Esophagus muscularis mucosa (tissue), 4 donors: ENCODE data around the gene TLR8. TPM values are rescaled to one million over a fixed set of nuclear protein-coding genes. Genes with fewer than 3 reads are reported as not detected.

ENCODE experiments used
- DNase-seq: peaks from one replicate; pipeline ENCODE4 v3.0.0-alpha.2; 2017; ENCODE audit errors: extremely low spot score
- H3K27ac ChIP-seq, 4 donors: fragments of 200-600 bp; sonication (generic); replicated peaks in 1 of 4; 1 replicate in 3 of 4; 2 replicates in 1 of 4; pipeline ENCODE4 v1.5.1; 2016 to 2019; ENCODE audit warnings: mild to moderate bottlenecking in 1 of 4
- H3K27me3 ChIP-seq, 4 donors: fragments of 200-600 bp; sonication (generic); one replicate each; pipeline versions ENCODE4 v1.5.1 to v1.6.0; 2016 to 2019
- H3K36me3 ChIP-seq, 4 donors: fragments of 200-600 bp; sonication (generic); one replicate each; pipeline ENCODE4 v1.5.1; 2016 to 2019
- H3K4me1 ChIP-seq, 4 donors: fragments of 200-600 bp; sonication (generic); one replicate each; pipeline ENCODE4 v1.5.1; 2016 to 2019
- H3K4me3 ChIP-seq, 4 donors: fragments of 200-600 bp; sonication (generic); 1 replicate in 2 of 4; 2 replicates in 2 of 4; pipeline ENCODE4 v1.5.1; 2016 to 2019; ENCODE audit warnings: mild to moderate bottlenecking in 4 of 4, moderate library complexity in 1 of 4
- H3K9me3 ChIP-seq, 4 donors: fragments of 200-600 bp; sonication (generic); 1 replicate in 3 of 4; 2 replicates in 1 of 4; pipeline ENCODE4 v1.5.1; 2016 to 2019
- EP300 ChIP-seq: sonication (generic); formaldehyde crosslinking; IDR thresholded peaks from one replicate; pipeline ENCODE4 v1.6.1; 2017; ENCODE audit warnings: antibody characterized with exemption
- POLR2A ChIP-seq: fragments of 450-650 bp; IDR thresholded peaks from one replicate; pipeline ENCODE4 v1.6.1; 2017; ENCODE audit warnings: antibody characterized with exemption, moderate library complexity, mild to moderate bottlenecking, low read depth
- POLR2AphosphoS5 ChIP-seq, 2 donors: sonication (generic); formaldehyde crosslinking; IDR thresholded peaks; one replicate each; pipeline ENCODE4 v1.6.1; 2017; ENCODE audit warnings: antibody characterized with exemption in 2 of 2
- WGBS: methylation state at CpG from one replicate; pipeline ENCODE4 v1.1.5; 2018; 5-methylcytosine and 5-hydroxymethylcytosine counted together
- intact Hi-C: fragments of 100-400 bp; cut with DNase I; formaldehyde crosslinking; loops from one replicate; pipeline ENCODE4 v1.15.1; 2023
- total RNA-seq, 4 donors: library from RNA; depleted of rRNA; stranded (reverse); fragments of >200 nt; gene quantifications; one replicate each; pipeline versions ENCODE4 v1.1.0 to v1.2.1, GENCODE V29; 2016
- TF ChIP-seq, protein P1 (sequence below), 3 experiments: fragments of 200-600 bp in 2 of 3; fragments of 450-650 bp in 1 of 3; sonication (generic) in 2 of 3; IDR thresholded peaks; one replicate each; pipeline ENCODE4 v1.5.1; 2017 to 2019; ENCODE audit warnings: antibody characterized with exemption in 3 of 3, mild to moderate bottlenecking in 2 of 3, moderate library complexity in 1 of 3

TLR8 gene
- total RNA-seq, 4 donors from 2014 or later = 0.34 to 4.3 (median 1.8) TPM

DNA sequence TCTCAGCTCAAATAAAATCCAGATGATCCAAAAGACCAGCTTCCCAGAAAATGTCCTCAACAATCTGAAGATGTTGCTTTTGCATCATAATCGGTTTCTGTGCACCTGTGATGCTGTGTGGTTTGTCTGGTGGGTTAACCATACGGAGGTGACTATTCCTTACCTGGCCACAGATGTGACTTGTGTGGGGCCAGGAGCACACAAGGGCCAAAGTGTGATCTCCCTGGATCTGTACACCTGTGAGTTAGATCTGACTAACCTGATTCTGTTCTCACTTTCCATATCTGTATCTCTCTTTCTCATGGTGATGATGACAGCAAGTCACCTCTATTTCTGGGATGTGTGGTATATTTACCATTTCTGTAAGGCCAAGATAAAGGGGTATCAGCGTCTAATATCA lies 18.7 kb upstream of the TLR8 start:
- Histone ChIP-seq H3K27ac (no peak overlapping the region), H3K4me3 (no peak overlapping the region), H3K36me3 (no peaks in the 10 kb centered on the region), H3K9me3 (no peaks in the 10 kb centered on the region), H3K27me3 (no peaks in the 10 kb centered on the region), H3K4me1 (no peaks in the 10 kb centered on the region)
- DNase-seq = no peak
- intact Hi-C loops = no loop called here
- WGBS = 66% methylated on average over 3 of the region's 3 CpGs
- TF ChIP-seq POLR2AphosphoS5 (IDR thresholded peaks at IDR 0.05) (no peak), POLR2A (no peak), EP300 (no peak)
- TF ChIP-seq, protein P1, sequence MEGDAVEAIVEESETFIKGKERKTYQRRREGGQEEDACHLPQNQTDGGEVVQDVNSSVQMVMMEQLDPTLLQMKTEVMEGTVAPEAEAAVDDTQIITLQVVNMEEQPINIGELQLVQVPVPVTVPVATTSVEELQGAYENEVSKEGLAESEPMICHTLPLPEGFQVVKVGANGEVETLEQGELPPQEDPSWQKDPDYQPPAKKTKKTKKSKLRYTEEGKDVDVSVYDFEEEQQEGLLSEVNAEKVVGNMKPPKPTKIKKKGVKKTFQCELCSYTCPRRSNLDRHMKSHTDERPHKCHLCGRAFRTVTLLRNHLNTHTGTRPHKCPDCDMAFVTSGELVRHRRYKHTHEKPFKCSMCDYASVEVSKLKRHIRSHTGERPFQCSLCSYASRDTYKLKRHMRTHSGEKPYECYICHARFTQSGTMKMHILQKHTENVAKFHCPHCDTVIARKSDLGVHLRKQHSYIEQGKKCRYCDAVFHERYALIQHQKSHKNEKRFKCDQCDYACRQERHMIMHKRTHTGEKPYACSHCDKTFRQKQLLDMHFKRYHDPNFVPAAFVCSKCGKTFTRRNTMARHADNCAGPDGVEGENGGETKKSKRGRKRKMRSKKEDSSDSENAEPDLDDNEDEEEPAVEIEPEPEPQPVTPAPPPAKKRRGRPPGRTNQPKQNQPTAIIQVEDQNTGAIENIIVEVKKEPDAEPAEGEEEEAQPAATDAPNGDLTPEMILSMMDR (IDR thresholded peaks at IDR 0.05) = no peak

GRCh38 chrX:12890467-12890866 lies 16.0 kb upstream of the TLR8 start:
- no peak overlapping the region for H3K27ac ChIP-seq
- no peak overlapping the region for H3K4me3 ChIP-seq
- H3K36me3 ChIP-seq = no peaks in the 10 kb centered on the region
- no peaks in the 10 kb centered on the region for H3K4me1 ChIP-seq
- intact Hi-C loops = no loop called here
- H3K9me3 ChIP-seq = no peaks in the 10 kb centered on the region
- DNase-seq = no peak
- H3K27me3 ChIP-seq = no peaks in the 10 kb centered on the region
- TF ChIP-seq POLR2AphosphoS5 (IDR thresholded peaks at IDR 0.05) (no peak), EP300 (no peak), POLR2A (no peak)
- TF ChIP-seq, protein P1 (IDR thresholded peaks at IDR 0.05) = no peak
- 62% methylated on average over 5 of the region's 5 CpGs for WGBS

DNA sequence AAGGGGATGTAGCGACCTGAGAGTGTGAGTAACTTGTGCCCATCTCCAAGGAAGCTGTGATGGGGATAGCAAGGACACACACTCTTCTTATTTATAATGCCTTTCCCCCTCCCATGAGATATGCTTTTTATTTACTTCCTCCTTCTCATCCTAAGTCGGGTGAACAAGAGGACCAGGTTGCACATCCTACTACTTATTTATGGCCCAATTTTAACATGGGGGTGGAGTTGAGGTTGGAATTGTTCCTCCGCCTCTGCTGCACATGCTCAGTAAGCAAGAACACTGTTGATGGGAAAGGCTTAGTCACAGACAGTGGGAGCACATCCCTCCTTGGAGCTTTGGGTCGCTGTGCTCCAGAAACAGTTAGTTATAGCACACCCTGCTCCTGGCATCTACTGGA lies 15.2 kb upstream of the TLR8 start:
- no peaks in the 10 kb centered on the region for H3K36me3 ChIP-seq
- intact Hi-C loops = no loop called here

GRCh38 chrX:12891915-12892506 lies 14.4 kb upstream of the TLR8 start:
- Histone ChIP-seq H3K27ac (no peak overlapping the region), H3K4me1 (no peaks in the 10 kb centered on the region), H3K27me3 (no peaks in the 10 kb centered on the region), H3K4me3 (no peak overlapping the region), H3K9me3 (no peaks in the 10 kb centered on the region), H3K36me3 (no peaks in the 10 kb centered on the region)
- DNase-seq = no peak
- TF ChIP-seq POLR2AphosphoS5 (IDR thresholded peaks at IDR 0.05) (no peak), POLR2A (no peak), EP300 (no peak)
- TF ChIP-seq, protein P1 (IDR thresholded peaks at IDR 0.05) = no peak
- 28% methylated on average over 2 of the region's 2 CpGs for WGBS
- intact Hi-C loops = loop anchor here (2.0 kb wide), 1 partner anchor 77 kb away; no protein-coding TSS in a partner anchor

More for the DNA sequence above, 15.2 kb upstream of the TLR8 start:
- TF ChIP-seq POLR2AphosphoS5 (IDR thresholded peaks at IDR 0.05) (no peak), EP300 (no peak), POLR2A (no peak)
- TF ChIP-seq, protein P1 (IDR thresholded peaks at IDR 0.05) = no peak
- 71% methylated on average over 4 of the region's 4 CpGs for WGBS
- DNase-seq = no peak
- no peaks in the 10 kb centered on the region for H3K27me3 ChIP-seq
- H3K9me3 ChIP-seq = no peaks in the 10 kb centered on the region
- no peak overlapping the region for H3K27ac ChIP-seq
- no peak overlapping the region for H3K4me3 ChIP-seq
- H3K4me1 ChIP-seq = no peaks in the 10 kb centered on the region

DNA sequence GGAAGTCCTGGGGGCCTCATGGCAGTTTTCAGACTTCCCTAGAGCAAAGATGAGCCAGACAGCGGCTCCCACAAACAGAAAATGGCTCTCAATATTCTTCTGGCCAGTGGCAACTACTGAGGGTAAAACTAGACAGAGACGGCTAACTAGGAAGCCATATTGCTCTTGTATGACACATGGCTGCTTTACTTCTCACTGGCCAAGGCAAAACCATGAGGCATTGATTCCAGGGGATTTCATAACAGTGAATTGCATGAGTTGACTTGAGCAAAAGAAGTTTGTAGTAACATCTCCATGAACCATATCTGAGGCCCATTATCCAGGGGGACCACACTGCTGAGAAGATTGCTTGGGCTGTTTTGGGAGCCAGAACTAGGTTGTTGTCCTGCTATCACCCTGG lies 13.7 kb upstream of the TLR8 start:
- H3K27ac ChIP-seq = no peak overlapping the region
- no peak overlapping the region for H3K4me3 ChIP-seq
- no peak for DNase-seq
- H3K27me3 ChIP-seq = no peaks in the 10 kb centered on the region
- no peaks in the 10 kb centered on the region for H3K36me3 ChIP-seq
- 86% methylated on average over 2 of the region's 2 CpGs for WGBS
- TF ChIP-seq POLR2A (no peak), EP300 (no peak), POLR2AphosphoS5 (IDR thresholded peaks at IDR 0.05) (no peak)
- TF ChIP-seq, protein P1 (IDR thresholded peaks at IDR 0.05) = no peak
- no peaks in the 10 kb centered on the region for H3K4me1 ChIP-seq
- no peaks in the 10 kb centered on the region for H3K9me3 ChIP-seq
- intact Hi-C loops = loop anchor here (2.0 kb wide), 1 partner anchor 78 kb away; no protein-coding TSS in a partner anchor
